Neuron (in vitro differentiated cells): ENCODE measurements around the gene ARGLU1.

Experiments used
- H2AFZ ChIP-seq: one replicate; pipeline ENCODE4 v1.6.1; 2013; ENCODE audit warnings: low read depth, mild to moderate bottlenecking, inconsistent platforms, low read length, moderate library complexity
- H3K27me3 ChIP-seq: one replicate; pipeline ENCODE4 v1.6.1; 2013; ENCODE audit warnings: low read length; ENCODE audit not compliant: insufficient read depth
- H3K36me3 ChIP-seq: one replicate; pipeline ENCODE4 v1.6.1; 2013; ENCODE audit warnings: low read length; ENCODE audit not compliant: insufficient read depth
- H3K4me1 ChIP-seq: one replicate; pipeline ENCODE4 v1.6.1; 2013; ENCODE audit warnings: low read length; ENCODE audit not compliant: insufficient read depth
- H3K4me3 ChIP-seq: 2 replicates; pipeline ENCODE4 v1.5.1; 2013; ENCODE audit warnings: mild to moderate bottlenecking, low read length, moderate library complexity
- H3K9me3 ChIP-seq: one replicate; pipeline ENCODE4 v1.6.1; 2013; ENCODE audit warnings: low read length

ARGLU1 gene

DNA sequence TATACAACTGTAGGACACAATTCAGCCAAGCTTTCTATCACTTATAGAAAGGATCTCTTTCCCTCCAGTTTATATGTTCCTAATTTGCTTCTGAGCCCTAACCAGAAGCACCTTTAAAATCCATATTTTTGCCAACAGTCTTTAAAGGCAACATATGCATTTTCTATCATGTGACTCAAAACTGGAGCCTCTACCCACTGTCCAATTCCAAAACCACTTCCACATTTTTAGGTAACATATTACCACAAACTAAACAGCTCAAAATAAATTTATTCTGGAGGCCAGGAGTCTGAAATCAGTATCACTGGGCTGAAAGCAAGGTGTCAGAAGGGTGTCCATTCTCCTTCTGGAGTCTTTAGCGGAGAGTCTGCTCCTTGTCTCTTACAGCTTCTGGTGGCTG, 16.6 kb downstream of the ARGLU1 start:
- Histone ChIP-seq H2AFZ (no peak overlapping the region), H3K9me3 (peaks cover 6% of the 10 kb centered on the region), H3K27me3 (no peaks in the 10 kb centered on the region), H3K4me3 (no peak overlapping the region), H3K36me3 (peaks cover 88% of the 10 kb centered on the region), H3K4me1 (no peaks in the 10 kb centered on the region)

- Histone ChIP-seq H3K36me3 (peaks cover 84% of the 10 kb centered on the region), H3K9me3 (peaks cover 4% of the 10 kb centered on the region), H3K27me3 (no peaks in the 10 kb centered on the region), H3K4me1 (no peaks in the 10 kb centered on the region), H2AFZ (no peak overlapping the region), H3K4me3 (no peak overlapping the region)
Observed at GRCh38 chr13:106550570-106551135, 17.3 kb downstream of the ARGLU1 start.

DNA sequence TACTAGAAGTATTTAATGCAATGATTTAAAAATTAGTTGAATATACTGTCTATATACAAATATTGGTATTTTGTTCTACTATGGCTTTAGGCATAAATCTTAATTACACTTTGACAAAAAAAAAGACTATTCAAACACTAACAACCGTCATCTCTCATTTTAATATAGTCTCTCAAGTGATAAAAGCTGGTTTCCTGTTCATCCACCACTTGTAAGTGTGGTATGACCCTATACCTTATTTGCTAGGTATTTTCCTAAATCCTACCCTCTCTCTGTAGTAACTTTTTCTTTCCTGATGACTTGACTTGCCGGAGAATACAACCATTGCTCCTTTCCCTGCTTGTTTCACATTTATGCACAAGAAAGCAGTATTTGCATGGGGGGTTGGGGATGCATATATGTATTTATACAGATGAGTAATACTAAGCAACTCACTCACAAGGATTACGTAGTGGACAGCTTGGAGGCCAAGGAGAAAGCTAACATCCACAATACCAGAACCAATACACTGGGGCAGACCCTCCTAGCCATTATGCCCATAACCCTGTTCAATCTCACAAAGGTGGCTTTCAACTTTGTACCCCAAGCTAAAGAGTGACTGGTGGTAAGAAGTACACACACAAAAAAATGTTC, 19.8 kb downstream of the ARGLU1 start:
- Histone ChIP-seq H3K4me1 (no peaks in the 10 kb centered on the region), H2AFZ (no peak overlapping the region), H3K36me3 (peaks cover 77% of the 10 kb centered on the region), H3K4me3 (no peak overlapping the region), H3K27me3 (no peaks in the 10 kb centered on the region), H3K9me3 (peaks cover 3% of the 10 kb centered on the region)

DNA sequence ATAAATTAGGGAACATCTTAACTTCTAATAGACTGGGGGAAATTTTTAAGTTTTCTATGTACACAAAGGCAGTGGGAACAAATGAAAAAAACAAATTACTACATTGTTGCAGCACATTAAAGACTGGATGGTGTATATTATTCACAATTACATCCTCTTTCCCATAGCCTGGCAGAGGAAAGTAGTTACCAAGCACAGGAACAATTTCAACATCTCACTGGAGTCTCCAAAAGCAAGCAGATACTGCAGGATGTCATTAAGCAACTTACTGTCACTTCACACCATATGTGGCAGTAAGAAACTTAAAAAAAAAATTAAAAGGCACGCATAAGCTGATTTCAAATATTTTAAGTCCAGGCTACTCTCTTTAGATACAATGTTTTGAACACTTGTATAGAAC, 26.1 kb downstream of the ARGLU1 start:
- no peak overlapping the region for H2AFZ ChIP-seq
- H3K4me3 ChIP-seq = no peak overlapping the region
- peaks cover 6% of the 10 kb centered on the region for H3K9me3 ChIP-seq
- H3K36me3 ChIP-seq = peaks cover 53% of the 10 kb centered on the region
- no peaks in the 10 kb centered on the region for H3K4me1 ChIP-seq
- no peaks in the 10 kb centered on the region for H3K27me3 ChIP-seq

DNA sequence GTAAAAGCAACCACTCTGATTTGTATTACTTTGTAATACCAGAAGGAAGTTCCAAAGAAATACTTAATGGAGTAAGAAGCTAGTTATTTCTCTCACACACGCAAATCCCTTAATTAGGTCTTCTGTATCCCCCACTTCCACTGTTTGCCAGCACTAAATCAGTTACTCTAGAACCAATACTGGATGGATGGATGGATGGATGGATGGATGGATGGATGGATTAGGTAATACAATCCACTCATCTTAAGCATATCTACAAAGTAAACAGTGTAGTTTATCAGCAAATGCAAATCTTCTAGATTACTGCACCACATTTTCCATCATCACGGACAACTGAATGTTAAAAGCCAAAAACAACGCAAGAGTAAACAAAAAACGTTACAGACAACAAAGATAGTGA, 27.3 kb downstream of the ARGLU1 start:
- Histone ChIP-seq H3K36me3 (peaks cover 44% of the 10 kb centered on the region), H3K9me3 (peaks cover 6% of the 10 kb centered on the region), H2AFZ (no peak overlapping the region), H3K27me3 (no peaks in the 10 kb centered on the region), H3K4me3 (no peak overlapping the region), H3K4me1 (no peaks in the 10 kb centered on the region)

GRCh38 chr13:106537521-106537920, 30.4 kb downstream of the ARGLU1 start:
- H2AFZ ChIP-seq = no peak overlapping the region
- H3K27me3 ChIP-seq = no peaks in the 10 kb centered on the region
- H3K4me3 ChIP-seq = no peak overlapping the region
- H3K9me3 ChIP-seq = peaks cover 6% of the 10 kb centered on the region
- H3K4me1 ChIP-seq = no peaks in the 10 kb centered on the region
- peaks cover 27% of the 10 kb centered on the region for H3K36me3 ChIP-seq

- H3K27me3 ChIP-seq = no peaks in the 10 kb centered on the region
- H3K9me3 ChIP-seq = peaks cover 6% of the 10 kb centered on the region
- H2AFZ ChIP-seq = no peak overlapping the region
- H3K4me3 ChIP-seq = peak overlapping the region; percentile 78
- H3K36me3 ChIP-seq = peaks cover 24% of the 10 kb centered on the region
- peaks cover 2% of the 10 kb centered on the region for H3K4me1 ChIP-seq
Observed at GRCh38 chr13:106536244-106537034, 31.5 kb downstream of the ARGLU1 start.

GRCh38 chr13:106535552-106536243, 32.2 kb downstream of the ARGLU1 start, which contains the start of gene EFNB2:
EFNB2 (minus strand) TSS chr13:106535662; CDS start chr13:106534964, 698 bp downstream.
- H3K9me3 ChIP-seq = peaks cover 3% of the 10 kb centered on the region
- H2AFZ ChIP-seq = no peak within 1 kb of the TSS
- no peaks in the 10 kb centered on the region for H3K27me3 ChIP-seq
- H3K36me3 ChIP-seq = peaks cover 16% of the 10 kb centered on the region
- H3K4me1 ChIP-seq = peaks cover 9% of the 10 kb centered on the region
- H3K4me3 ChIP-seq = peak within 1 kb of the TSS; percentile 78

- Histone ChIP-seq H3K4me3 (peak overlapping the region; percentile 78), H3K36me3 (peaks cover 12% of the 10 kb centered on the region), H2AFZ (no peak overlapping the region), H3K9me3 (no peaks in the 10 kb centered on the region), H3K4me1 (peaks cover 17% of the 10 kb centered on the region), H3K27me3 (no peaks in the 10 kb centered on the region)
Observed at GRCh38 chr13:106534639-106535551, 33.0 kb downstream of the ARGLU1 start.

DNA sequence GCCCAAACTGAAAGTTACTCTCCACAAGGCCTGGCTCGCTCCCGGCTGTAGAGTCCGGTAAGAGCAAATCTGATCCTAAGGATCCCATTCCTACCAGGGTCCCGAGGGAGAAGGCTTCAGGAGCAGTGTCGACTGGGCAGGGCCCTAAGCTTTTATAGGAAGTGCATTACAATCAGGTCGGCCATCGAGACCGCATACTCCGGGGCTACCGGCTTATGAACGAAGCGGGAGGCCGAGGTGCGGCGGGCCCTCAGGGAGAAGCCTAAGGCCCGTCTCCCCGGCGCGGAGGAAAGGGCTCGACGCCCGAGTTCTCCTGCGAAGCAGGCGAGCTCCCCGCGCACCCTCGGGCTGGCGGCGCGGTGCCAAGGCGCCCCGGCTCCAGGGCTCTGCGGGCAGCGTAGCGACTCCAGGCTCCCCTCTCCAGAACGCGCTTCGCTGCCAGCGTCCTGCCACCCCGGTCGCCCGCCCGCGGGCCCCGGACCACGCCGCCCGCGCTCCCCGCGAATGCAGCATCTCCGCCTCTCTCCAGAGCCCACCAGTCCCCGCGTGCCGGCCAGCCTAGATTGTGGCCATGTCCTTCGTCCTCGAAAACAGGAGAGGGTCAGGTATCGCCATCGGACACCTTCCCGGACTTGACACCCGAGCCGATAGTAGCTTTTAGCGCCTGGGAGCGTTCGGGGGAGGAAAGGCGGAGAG, 33.8 kb downstream of the ARGLU1 start:
- Histone ChIP-seq H3K36me3 (peaks cover 12% of the 10 kb centered on the region), H3K4me3 (peak overlapping the region; percentile 78), H3K4me1 (peaks cover 25% of the 10 kb centered on the region), H3K27me3 (no peaks in the 10 kb centered on the region), H2AFZ (no peak overlapping the region), H3K9me3 (no peaks in the 10 kb centered on the region)

DNA sequence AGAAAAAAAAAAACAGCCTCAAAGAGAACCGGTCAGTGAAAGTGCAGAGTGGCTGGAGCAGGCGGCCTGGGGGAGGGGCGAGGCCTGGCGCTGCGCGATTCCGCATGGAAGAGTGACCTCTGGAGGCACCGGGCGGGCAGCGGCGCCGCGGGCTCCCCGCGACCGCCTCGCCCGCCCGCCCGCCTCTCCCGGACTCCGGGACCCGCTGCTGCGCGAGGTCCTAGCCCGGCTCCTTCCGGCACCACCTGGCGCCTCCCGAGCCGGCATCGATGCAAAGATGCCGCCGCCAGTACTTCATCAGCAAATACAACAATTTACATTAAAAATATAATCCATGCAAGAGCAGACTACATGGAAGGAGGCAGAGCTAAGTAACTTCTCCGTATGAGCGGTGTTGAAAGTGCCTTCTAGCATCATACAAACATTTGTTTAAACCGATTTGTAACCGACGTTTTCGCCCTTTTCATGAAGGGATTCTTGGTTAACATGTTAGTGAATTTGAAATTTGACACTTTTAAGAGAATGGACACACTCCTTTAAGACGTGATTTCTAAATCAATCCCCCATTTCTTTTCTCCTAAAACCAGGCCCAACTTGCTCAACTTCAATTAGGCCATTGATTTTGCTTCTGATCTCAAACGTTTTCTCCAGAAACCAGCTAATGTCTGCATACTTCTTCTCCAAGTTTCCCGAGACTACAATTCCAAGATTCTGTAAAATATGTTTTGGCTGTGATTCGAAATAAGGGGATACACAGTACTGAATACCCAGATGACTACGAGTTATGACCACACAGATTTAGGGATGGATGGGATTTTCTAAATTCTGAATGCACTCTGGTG, 34.6 kb downstream of the ARGLU1 start:
- Histone ChIP-seq H2AFZ (no peak overlapping the region), H3K27me3 (no peaks in the 10 kb centered on the region), H3K9me3 (no peaks in the 10 kb centered on the region), H3K4me3 (peak overlapping the region; percentile 78), H3K36me3 (peaks cover 12% of the 10 kb centered on the region), H3K4me1 (peaks cover 32% of the 10 kb centered on the region)
